Karpas-422 (cell line): ENCODE results near the gene RIPOR3. TPM values are rescaled to one million over a fixed set of nuclear protein-coding genes. Genes with fewer than 3 reads are reported as not detected.
A peak's percentile ranks its signal among the peaks of the same experiment; 100 is the strongest.
"Not testable (repeated sequence)": the region's sequence is repeated elsewhere in the genome, so short reads cannot be mapped to it uniquely, and the experiment has no call there.

Experiments used
- DNase-seq: peaks from one replicate; pipeline ENCODE4 v3.0.0-alpha.2; 2015
- H2AFZ ChIP-seq: fragments of 200-600 bp; sonication (generic); 2 replicates; pipeline ENCODE4 v1.6.1; 2014; ENCODE audit warnings: antibody characterized with exemption, low read length, mixed read lengths
- H3K27ac ChIP-seq: fragments of 200-600 bp; sonication (generic); 2 replicates; pipeline ENCODE4 v1.5.1; 2014; ENCODE audit warnings: mild to moderate bottlenecking, low read length, moderate library complexity
- H3K27me3 ChIP-seq: fragments of 200-600 bp; sonication (generic); 2 replicates; pipeline ENCODE4 v1.6.1; 2014; ENCODE audit warnings: low read length, mixed read lengths
- H3K36me3 ChIP-seq: fragments of 200-600 bp; sonication (generic); 2 replicates; pipeline ENCODE4 v1.6.1; 2014; ENCODE audit warnings: low read length, mixed read lengths; ENCODE audit not compliant: insufficient read depth
- H3K4me1 ChIP-seq: fragments of 200-600 bp; sonication (generic); 2 replicates; pipeline ENCODE4 v1.6.1; 2014; ENCODE audit warnings: mild to moderate bottlenecking, low read length, mixed read lengths
- H3K4me2 ChIP-seq: fragments of 200-600 bp; sonication (generic); 2 replicates; pipeline ENCODE4 v1.6.1; 2014; ENCODE audit warnings: low read length, low read depth, mild to moderate bottlenecking; ENCODE audit not compliant: poor library complexity, severe bottlenecking
- H3K4me3 ChIP-seq: fragments of 200-600 bp; sonication (generic); 2 replicates; pipeline ENCODE4 v1.5.1; 2014; ENCODE audit warnings: mild to moderate bottlenecking, antibody characterized with exemption, low read length, mixed read lengths
- H3K79me2 ChIP-seq: fragments of 200-600 bp; sonication (generic); 2 replicates; pipeline ENCODE4 v1.6.1; 2014; ENCODE audit warnings: mild to moderate bottlenecking, low read length, mixed read lengths
- H3K9ac ChIP-seq: fragments of 200-600 bp; sonication (generic); 2 replicates; pipeline ENCODE4 v1.6.0; 2014; ENCODE audit warnings: low read length
- H3K9me2 ChIP-seq: fragments of 200-600 bp; sonication (generic), shearing (Covaris generic); replicated peaks from 2 replicates; pipeline ENCODE4 v1.6.0; 2014; ENCODE audit warnings: mild to moderate bottlenecking, low read length, moderate library complexity; ENCODE audit not compliant: insufficient read depth
- H3K9me3 ChIP-seq: fragments of 300-700, 200-600 bp; sonication (generic); 2 replicates; pipeline ENCODE4 v1.6.1; 2014; ENCODE audit warnings: low read length, mixed read lengths
- H4K20me1 ChIP-seq: fragments of 200-600 bp; sonication (generic); 2 replicates; pipeline ENCODE4 v1.6.1; 2014; ENCODE audit warnings: mild to moderate bottlenecking, antibody characterized with exemption, low read length, low read depth; ENCODE audit not compliant: insufficient read depth
- total RNA-seq: library from RNA; depleted of rRNA; stranded (reverse); fragments of >200 nt; shearing (Covaris generic); gene quantifications from 2 replicates; pipeline ENCODE4 v1.2.3, GENCODE V29; 2014; ENCODE audit warnings: low replicate concordance

Gene RIPOR3
- total RNA-seq, 1 experiment from 2014 or later, result not detected

GRCh38 chr20:50628853-50629669, 62.3 kb downstream of the RIPOR3 start:
- H3K4me2 ChIP-seq, result no peak overlapping the region

GRCh38 chr20:50628332-50628731, 63.0 kb downstream of the RIPOR3 start:
- Histone ChIP-seq H3K9ac (no peak overlapping the region), H3K4me2 (no peak overlapping the region), H4K20me1 (no peaks in the 10 kb centered on the region)

More at GRCh38 chr20:50628853-50629669, 62.3 kb downstream of the RIPOR3 start:
- Histone ChIP-seq H3K27me3 (no peaks in the 10 kb centered on the region), H3K4me1 (no peaks in the 10 kb centered on the region), H4K20me1 (no peaks in the 10 kb centered on the region), H2AFZ (no peak overlapping the region), H3K9ac (no peak overlapping the region), H3K79me2 (no peaks in the 10 kb centered on the region), H3K9me3 (no peaks in the 10 kb centered on the region), H3K4me3 (no peak overlapping the region), H3K9me2 (no peaks in the 10 kb centered on the region), H3K36me3 (no peaks in the 10 kb centered on the region), H3K27ac (no peak overlapping the region)
- DNase-seq, result no peak

GRCh38 chr20:50627747-50628146, 63.6 kb downstream of the RIPOR3 start:
- Histone ChIP-seq H3K4me3 (no peak overlapping the region), H4K20me1 (no peaks in the 10 kb centered on the region), H2AFZ (no peak overlapping the region), H3K4me2 (no peak overlapping the region), H3K4me1 (no peaks in the 10 kb centered on the region), H3K27me3 (no peaks in the 10 kb centered on the region), H3K9me2 (no peaks in the 10 kb centered on the region), H3K79me2 (no peaks in the 10 kb centered on the region), H3K36me3 (no peaks in the 10 kb centered on the region), H3K9me3 (no peaks in the 10 kb centered on the region), H3K9ac (no peak overlapping the region), H3K27ac (no peak overlapping the region)
- DNase-seq, result no peak

More at GRCh38 chr20:50628332-50628731, 63.0 kb downstream of the RIPOR3 start:
- Histone ChIP-seq H3K27ac (no peak overlapping the region), H3K36me3 (no peaks in the 10 kb centered on the region), H2AFZ (no peak overlapping the region), H3K9me3 (no peaks in the 10 kb centered on the region), H3K9me2 (no peaks in the 10 kb centered on the region), H3K27me3 (no peaks in the 10 kb centered on the region), H3K4me1 (no peaks in the 10 kb centered on the region), H3K79me2 (no peaks in the 10 kb centered on the region), H3K4me3 (no peak overlapping the region)
- no peak for DNase-seq

- Histone ChIP-seq H2AFZ (no peak overlapping the region), H3K79me2 (no peaks in the 10 kb centered on the region), H3K9ac (no peak overlapping the region), H3K9me2 (no peaks in the 10 kb centered on the region), H3K27me3 (no peaks in the 10 kb centered on the region), H3K4me1 (no peaks in the 10 kb centered on the region), H3K9me3 (no peaks in the 10 kb centered on the region), H3K27ac (no peak overlapping the region), H4K20me1 (no peaks in the 10 kb centered on the region), H3K4me3 (no peak overlapping the region), H3K4me2 (no peak overlapping the region), H3K36me3 (no peaks in the 10 kb centered on the region)
- DNase-seq, result peak; percentile 67
These were observed 65.2 kb downstream of the RIPOR3 start for GRCh38 chr20:50625986-50626677.

- Histone ChIP-seq H3K4me2 (no peak overlapping the region), H3K9ac (no peak overlapping the region)
These were observed 66.9 kb downstream of the RIPOR3 start for GRCh38 chr20:50624351-50625016.

GRCh38 chr20:50621068-50621665, 70.2 kb downstream of the RIPOR3 start:
- Histone ChIP-seq H3K4me3 (no peak overlapping the region), H3K4me2 (no peak overlapping the region), H3K27ac (no peak overlapping the region), H4K20me1 (no peaks in the 10 kb centered on the region), H3K36me3 (no peaks in the 10 kb centered on the region), H3K27me3 (no peaks in the 10 kb centered on the region), H3K4me1 (no peaks in the 10 kb centered on the region), H3K9me2 (no peaks in the 10 kb centered on the region), H3K9me3 (no peaks in the 10 kb centered on the region), H3K79me2 (no peaks in the 10 kb centered on the region), H3K9ac (no peak overlapping the region), H2AFZ (no peak overlapping the region)
- no peak for DNase-seq

More at GRCh38 chr20:50624351-50625016, 66.9 kb downstream of the RIPOR3 start:
- no peaks in the 10 kb centered on the region for H4K20me1 ChIP-seq
- no peaks in the 10 kb centered on the region for H3K9me3 ChIP-seq
- no peak for DNase-seq
- H3K9me2 ChIP-seq, result no peaks in the 10 kb centered on the region
- no peaks in the 10 kb centered on the region for H3K27me3 ChIP-seq
- no peaks in the 10 kb centered on the region for H3K36me3 ChIP-seq
- H3K4me1 ChIP-seq, result no peaks in the 10 kb centered on the region
- no peak overlapping the region for H2AFZ ChIP-seq
- H3K27ac ChIP-seq, result no peak overlapping the region
- H3K4me3 ChIP-seq, result no peak overlapping the region
- H3K79me2 ChIP-seq, result no peaks in the 10 kb centered on the region

GRCh38 chr20:50620459-50620858, 70.9 kb downstream of the RIPOR3 start:
- not testable (repeated sequence) for H3K4me2 ChIP-seq, H3K9me2 ChIP-seq, H3K27me3 ChIP-seq, H3K9ac ChIP-seq, H3K79me2 ChIP-seq, H3K36me3 ChIP-seq, DNase-seq, H3K9me3 ChIP-seq, H2AFZ ChIP-seq, H3K4me1 ChIP-seq, H4K20me1 ChIP-seq, H3K27ac ChIP-seq, H3K4me3 ChIP-seq

GRCh38 chr20:50618537-50618936, 72.8 kb downstream of the RIPOR3 start:
- DNase-seq, result no peak
- no peaks in the 10 kb centered on the region for H3K9me2 ChIP-seq
- H3K9ac ChIP-seq, result no peak overlapping the region
- no peak overlapping the region for H3K4me2 ChIP-seq
- H3K36me3 ChIP-seq, result no peaks in the 10 kb centered on the region
- no peak overlapping the region for H3K27ac ChIP-seq
- H3K79me2 ChIP-seq, result no peaks in the 10 kb centered on the region
- no peaks in the 10 kb centered on the region for H3K9me3 ChIP-seq
- 0 out of 2 replicates have a peak, but pooled peaks cover 3% of the 10 kb centered on the region for H4K20me1 ChIP-seq
- H2AFZ ChIP-seq, result no peak overlapping the region
- no peaks in the 10 kb centered on the region for H3K27me3 ChIP-seq
- H3K4me3 ChIP-seq, result no peak overlapping the region
- H3K4me1 ChIP-seq, result no peaks in the 10 kb centered on the region
